ENCODE data around the gene NTF4. TPM values are rescaled to one million over a fixed set of nuclear protein-coding genes. Genes with fewer than 3 reads are reported as not detected.
"Not testable (repeated sequence)": the region's sequence is repeated elsewhere in the genome, so short reads cannot be mapped to it uniquely, and the experiment has no call there.

NTF4 gene
- total and polyA plus RNA-seq, 2 of the 4 experiments (the other 2 are of a cell fraction) = 0.09 to 0.18 TPM

DNA sequence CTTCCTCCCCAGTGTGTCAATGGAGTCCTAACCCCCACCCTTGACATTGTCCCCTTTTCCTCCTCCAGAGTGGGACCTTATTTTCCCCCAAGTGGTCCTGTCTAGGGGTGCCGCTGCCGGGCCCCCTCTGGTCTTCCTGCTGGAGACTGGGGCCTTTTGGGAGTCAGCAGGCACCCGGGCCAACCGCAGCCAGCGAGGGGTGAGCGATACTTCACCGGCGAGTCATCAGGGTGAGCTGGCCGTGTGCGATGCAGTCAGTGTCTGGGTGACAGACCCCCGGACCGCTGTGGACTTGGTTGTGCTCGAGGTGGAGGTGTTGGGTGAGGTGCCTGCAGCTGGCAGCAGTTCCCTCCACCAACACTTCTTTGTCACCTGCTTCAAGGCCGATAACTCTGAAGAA is 34.9 kb downstream of the NTF4 start:
- peak overlapping the region; percentile 50; the same call in 1 of the 2 replicates for H2AK5ac ChIP-seq (ENCODE audit: low read depth, low read length)
- H2AFZ ChIP-seq (replicated peaks; ENCODE audit: low read length, poor library complexity); H4K20me1 ChIP-seq (ENCODE audit: insufficient read depth, low read length); H3K9me3 ChIP-seq (ENCODE audit: control insufficient read depth, insufficient read depth, low read length); dilution Hi-C loops (cut with HindIII; ENCODE audit: low sequenced_read_pairs, unreplicated experiment); H3K23ac ChIP-seq (ENCODE audit: low read depth, low read length); H3K79me1 ChIP-seq (ENCODE audit: low read depth in 1 of 2, low read length in 2 of 2); H3K4me3 ChIP-seq (ENCODE audit: insufficient read depth, low read depth, low read length); H2BK5ac ChIP-seq (ENCODE audit: low read depth, low read length, poor library complexity, severe bottlenecking); intact Hi-C loops (cut with micrococcal nuclease); POLR2A ChIA-PET (ENCODE audit: unreplicated experiment); H3K18ac ChIP-seq (ENCODE audit: low read depth, low read length); H3K27me3 ChIP-seq (ENCODE audit: control insufficient read depth, insufficient read depth, low read length); H3K9me1 ChIP-seq (ENCODE audit: insufficient read depth, low read length); BruUV-seq (replicated peaks); H3K14ac ChIP-seq (replicated peaks; ENCODE audit: low read depth, low read length); in situ Hi-C loops (cut with MboI; ENCODE audit: low sequenced_read_pairs); H3K36me3 ChIP-seq (ENCODE audit: control insufficient read depth, insufficient read depth, low read length); CTCF ChIA-PET; H3K4me2 ChIP-seq (ENCODE audit: low read depth, low read length); H3K4me1 ChIP-seq (ENCODE audit: control insufficient read depth, insufficient read depth, low read length); H4K5ac ChIP-seq (ENCODE audit: low read depth, low read length); H3K27ac ChIP-seq (ENCODE audit: insufficient read depth, low read length); H3K9ac ChIP-seq (ENCODE audit: low read depth, low read length); H3K56ac ChIP-seq (ENCODE audit: extremely low read depth, insufficient read depth, low read length): not testable (repeated sequence)
- H2BK120ac ChIP-seq (ENCODE audit: low read depth, low read length) = peak overlapping the region; percentile 81
- H4K8ac ChIP-seq (ENCODE audit: low read depth in 2 of 2, low read length in 2 of 2) = peak overlapping the region; percentile 52 to 57; a peak in 2 of 4 replicates
- peak overlapping the region; percentile 9; the same call in 1 of the 3 replicates for H2BK15ac ChIP-seq (ENCODE audit: low read depth, low read length)
- H4K91ac ChIP-seq (ENCODE audit: insufficient read depth, low read depth, low read length) = peak overlapping the region; percentile 68; the same call in 1 of the 2 replicates
- peak overlapping the region; percentile 42 for H2AK9ac ChIP-seq (replicated peaks; ENCODE audit: low read depth, low read length, poor library complexity)
- WGBS, 2 experiments (ENCODE audit: extremely low coverage in 2 of 2, insufficient read length in 1 of 2) = no CpG with 5 or more reads among the region's 14 CpGs
- ATAC-seq (ENCODE audit: low read depth) (peak; percentile 78), DNase-seq (peak; percentile 38)
- TF ChIP-seq FOS (IDR thresholded peaks at IDR 0.05; ENCODE audit: low read depth, low read length) = peak; percentile 45; the same call in 1 of the 2 replicates
- H2BK20ac ChIP-seq (ENCODE audit: low read depth, low read length) = peak overlapping the region; percentile 87; the same call in 1 of the 2 replicates
- peak overlapping the region; percentile 65 for H3K4ac ChIP-seq (ENCODE audit: low read depth, low read length)

- POLR2A ChIA-PET (ENCODE audit: unreplicated experiment) = interaction anchor here (0.6 kb wide), 1 partner anchor 421 kb away, joined by 6 read pairs; no protein-coding TSS in a partner anchor
- CTCF ChIA-PET = not testable (repeated sequence)
Observed at GRCh38 chr19:49028686-49029085, 35.9 kb downstream of the NTF4 start.

More at GRCh38 chr19:49028686-49029085, 35.9 kb downstream of the NTF4 start:
- H2BK5ac ChIP-seq (ENCODE audit: low read depth, low read length, poor library complexity, severe bottlenecking); H2AK9ac ChIP-seq (replicated peaks; ENCODE audit: low read depth, low read length, poor library complexity); H4K5ac ChIP-seq (ENCODE audit: low read depth, low read length); H2AFZ ChIP-seq (replicated peaks; ENCODE audit: low read length, poor library complexity); H3K27me3 ChIP-seq (ENCODE audit: control insufficient read depth, insufficient read depth, low read length); H4K8ac ChIP-seq (ENCODE audit: low read depth in 2 of 2, low read length in 2 of 2); H3K18ac ChIP-seq (ENCODE audit: low read depth, low read length); H3K56ac ChIP-seq (ENCODE audit: extremely low read depth, insufficient read depth, low read length); intact Hi-C loops (cut with micrococcal nuclease); DNase-seq; in situ Hi-C loops (cut with MboI; ENCODE audit: low sequenced_read_pairs); H2BK20ac ChIP-seq (ENCODE audit: low read depth, low read length); H3K9me1 ChIP-seq (ENCODE audit: insufficient read depth, low read length); H4K20me1 ChIP-seq (ENCODE audit: insufficient read depth, low read length); H3K4ac ChIP-seq (ENCODE audit: low read depth, low read length); H3K9ac ChIP-seq (ENCODE audit: low read depth, low read length); H2BK15ac ChIP-seq (ENCODE audit: low read depth, low read length); H2AK5ac ChIP-seq (ENCODE audit: low read depth, low read length); H3K14ac ChIP-seq (replicated peaks; ENCODE audit: low read depth, low read length); H3K4me2 ChIP-seq (ENCODE audit: low read depth, low read length); ATAC-seq (ENCODE audit: low read depth); BruUV-seq (replicated peaks); H3K4me3 ChIP-seq (ENCODE audit: insufficient read depth, low read depth, low read length); H4K91ac ChIP-seq (ENCODE audit: insufficient read depth, low read depth, low read length); dilution Hi-C loops (cut with HindIII; ENCODE audit: low sequenced_read_pairs, unreplicated experiment); H3K27ac ChIP-seq (ENCODE audit: insufficient read depth, low read length); H3K4me1 ChIP-seq (ENCODE audit: control insufficient read depth, insufficient read depth, low read length); H3K23ac ChIP-seq (ENCODE audit: low read depth, low read length); H2BK120ac ChIP-seq (ENCODE audit: low read depth, low read length); H3K36me3 ChIP-seq (ENCODE audit: control insufficient read depth, insufficient read depth, low read length); H3K79me1 ChIP-seq (ENCODE audit: low read depth in 1 of 2, low read length in 2 of 2); H3K9me3 ChIP-seq (ENCODE audit: control insufficient read depth, insufficient read depth, low read length): not testable (repeated sequence)
- WGBS, 2 experiments (ENCODE audit: extremely low coverage in 2 of 2, insufficient read length in 1 of 2) = no CpG with 5 or more reads among the region's 9 CpGs
